ENCODE measurements around the gene IGIP. TPM values are rescaled to one million over a fixed set of nuclear protein-coding genes. Genes with fewer than 3 reads are reported as not detected.
A peak's percentile ranks its signal among the peaks of the same experiment; 100 is the strongest.
"Not testable (repeated sequence)": the region's sequence is repeated elsewhere in the genome, so short reads cannot be mapped to it uniquely, and the experiment has no call there.

Gene IGIP
- total RNA-seq, 1 experiment from 2014 or later: 1.7 TPM

GRCh38 chr5:140153255-140153654, 27.5 kb downstream of the IGIP start (continued):
- TF ChIP-seq ZNF263 (CRISPR knock-in tag; IDR thresholded peaks at IDR 0.05; ENCODE audit: low read depth) (no peak), ERG (CRISPR knock-in tag; IDR thresholded peaks at IDR 0.05) (no peak), FOXJ3 (CRISPR knock-in tag; IDR thresholded peaks at IDR 0.05; ENCODE audit: borderline replicate concordance) (no peak), ZNF425 (CRISPR knock-in tag; conservative IDR thresholded peaks at IDR 0.05) (no peak)

GRCh38 chr5:140153905-140154304, 28.2 kb downstream of the IGIP start:
- no peaks in the 10 kb centered on the region for H3K9me3 Mint-ChIP-seq
- peak overlapping the region; percentile 5; the same call in 1 of the 2 replicates for H3K4me3 Mint-ChIP-seq
- ChIA-PET CTCF (interaction anchor here (0.8 to 8.7 kb wide), 16 partner anchors 9 to 379 kb away, joined by 3 to 92 read pairs (median 3); partner anchors contain the start of genes CYSTM1 and HBEGF), POLR2A (interaction anchor here (2.9 kb wide), 1 partner anchor 8 kb away, joined by 9 read pairs; no protein-coding TSS in a partner anchor)
- TF ChIP-seq NR2C2 (CRISPR knock-in tag; IDR thresholded peaks at IDR 0.05) (no peak), PRDM15 (CRISPR knock-in tag; IDR thresholded peaks at IDR 0.05) (no peak), CREM (CRISPR knock-in tag; IDR thresholded peaks at IDR 0.05) (no peak), GRHL2 (CRISPR knock-in tag; IDR thresholded peaks at IDR 0.05; ENCODE audit: insufficient replicate concordance, severe bottlenecking) (no peak), FOXK1 (CRISPR knock-in tag; IDR thresholded peaks at IDR 0.05) (no peak), NR1H2 (CRISPR knock-in tag; IDR thresholded peaks at IDR 0.05) (no peak), ERG (CRISPR knock-in tag; IDR thresholded peaks at IDR 0.05) (no peak), MAX (CRISPR knock-in tag; IDR thresholded peaks at IDR 0.05) (no peak), USF2 (CRISPR knock-in tag; IDR thresholded peaks at IDR 0.05) (no peak)
- H3K27me3 Mint-ChIP-seq (ENCODE audit: low read depth): peaks cover 22% of the 10 kb centered on the region
- DNase-seq (ENCODE audit: low spot score) (peak; percentile 22), ATAC-seq (peak; percentile 46)
- no peak overlapping the region for H3K27ac Mint-ChIP-seq
- H3K4me1 Mint-ChIP-seq: peaks cover 34% of the 10 kb centered on the region
- no peaks in the 10 kb centered on the region for H3K36me3 Mint-ChIP-seq

GRCh38 chr5:140154710-140155381, 29.1 kb downstream of the IGIP start:
- ChIA-PET POLR2A (interaction anchor here (2.9 kb wide), 1 partner anchor 9 kb away, joined by 9 read pairs; no protein-coding TSS in a partner anchor), CTCF (interaction anchor here (0.9 to 8.7 kb wide), 9 partner anchors 10 to 380 kb away, joined by 3 to 92 read pairs (median 6); partner anchors contain the start of genes CYSTM1 and HBEGF)
- H3K9me3 Mint-ChIP-seq; H3K36me3 Mint-ChIP-seq; H3K27ac Mint-ChIP-seq; DNase-seq (ENCODE audit: low spot score); ATAC-seq; H3K4me3 Mint-ChIP-seq: not testable (repeated sequence)
- peaks cover 34% of the 10 kb centered on the region for H3K4me1 Mint-ChIP-seq
- H3K27me3 Mint-ChIP-seq (ENCODE audit: low read depth): peaks cover 22% of the 10 kb centered on the region

Data from WTC11 (cell line).